Heart left ventricle (tissue), 16 donors: ENCODE data around the gene TCF4. TPM values are rescaled to one million over a fixed set of nuclear protein-coding genes. Genes with fewer than 3 reads are reported as not detected.

Experiments
- ATAC-seq, 4 donors: fragments of 200-7000 bp; cut with Tn5 transposase; one replicate each; pipeline ENCODE4 v1.9.1; 2020 to 2022; ENCODE audit warnings: moderate library complexity in 4 of 4, mild to moderate bottlenecking in 3 of 4, moderate number of reproducible peaks in 1 of 4
- DNase-seq, 5 donors: peaks; one replicate each; pipeline ENCODE4 v3.0.0-alpha.2; 2020
- H3K27ac ChIP-seq, 12 donors: fragments of 200-600 bp; sonication (generic) in 4 of 12; one replicate each; pipeline versions ENCODE4 v1.5.0 to v1.8.0; 2016 to 2022; ENCODE audit warnings: mild to moderate bottlenecking in 2 of 12
- H3K27me3 ChIP-seq, 9 donors: fragments of 200-600 bp; sonication (generic) in 2 of 9; one replicate each; pipeline versions ENCODE4 v1.5.1 to v1.8.0; 2016 to 2022; ENCODE audit warnings: mild to moderate bottlenecking in 3 of 9
- H3K36me3 ChIP-seq, 9 donors: fragments of 200-600 bp; sonication (generic) in 2 of 9; one replicate each; pipeline versions ENCODE4 v1.5.0 to v1.8.0; 2018 to 2022; ENCODE audit warnings: mild to moderate bottlenecking in 2 of 9
- H3K4me1 ChIP-seq, 12 donors: fragments of 200-600 bp; sonication (generic) in 4 of 12; one replicate each; pipeline versions ENCODE4 v1.5.0 to v1.8.0; 2016 to 2022; ENCODE audit warnings: mild to moderate bottlenecking in 3 of 12
- H3K4me3 ChIP-seq, 12 donors: fragments of 200-600 bp; sonication (generic) in 4 of 12; one replicate each; pipeline versions ENCODE4 v1.5.0 to v1.8.0; 2017 to 2022; ENCODE audit warnings: mild to moderate bottlenecking in 9 of 12, moderate library complexity in 4 of 12
- H3K9me3 ChIP-seq, 12 donors: fragments of 200-600 bp; sonication (generic) in 4 of 12; one replicate each; pipeline versions ENCODE4 v1.5.0 to v1.8.0; 2016 to 2022; ENCODE audit warnings: mild to moderate bottlenecking in 1 of 12
- CTCF ChIP-seq, 12 donors: fragments of 200-600 bp; sonication (generic) in 4 of 12; IDR thresholded peaks; one replicate each; pipeline versions ENCODE4 v1.5.0 to v1.8.0; 2018 to 2022; ENCODE audit warnings: antibody characterized with exemption in 12 of 12, mild to moderate bottlenecking in 5 of 12
- POLR2A ChIP-seq, 2 donors: fragments of 450-650 bp; IDR thresholded peaks; one replicate each; pipeline ENCODE4 v1.6.1; 2017; ENCODE audit warnings: antibody characterized with exemption in 2 of 2, mild to moderate bottlenecking in 2 of 2, moderate library complexity in 2 of 2
- whole genome bisulfite sequencing, 4 donors: extraction: QIAGEN DNeasy Blood & Tissue Kit in 2 of 4; methylation state at CpG; one replicate each; pipeline versions ENCODE4 v1.1.5 to v1.1.7; 2013 to 2018; 5-methylcytosine and 5-hydroxymethylcytosine counted together
- intact Hi-C, 10 donors: fragments of 100-400 bp; cut with DNase I; formaldehyde crosslinking; loops; one replicate each; pipeline versions ENCODE4 v1.11.1 to v1.14.2; 2022
- polyA plus RNA-seq, 2 donors: library from polyadenylated mRNA; stranded (reverse); fragments of 200-250 nt; gene quantifications; one replicate each; pipeline ENCODE4 v1.2.3, GENCODE V29; 2013
- total RNA-seq, 9 donors: library from RNA; depleted of rRNA in 2 of 9; stranded (reverse); fragments of >200 nt in 2 of 9; fragmentation: NEBNext Ultra II Directional in 3 of 9; extraction: Animal tissue kit (Norgen Biotek cat#: 25700) in 3 of 9; gene quantifications; one replicate each; pipeline versions ENCODE4 v1.1.0 to v1.2.4, GENCODE V29; 2016 to 2023
- donor health status: ischemic (EF 13 %, LVEDD 7.1; RV severe dilation, severe dysfunction).
- donor health status: healthy with polysubstance abuse.
- donor health status: DM: no; HTN: yes; CAD: no.
- donor health status: DM: no; HTN: no; CAD: no.
- donor health status: ischemic (EF 25% LVEDD 6.9; RV normal size, moderate dysfunction).
- donor health status: ischemic (EF 25% LVEDD 5.7; RV mildly dilated, moderate dysfunction).
- donor health status: healthy.
- donor health status: DM: yes; HTN: yes; CAD: no.
- donor health status: ischemic (EF 35%, LVEDD 5.7; RV mildly dilated, moderate dysfunction).
- donor health status: nonischemic (EF 11% LVEDD 7.7; RV severe dilation, severe dysfunction).
- donor health status: DM: yes; HTN: yes; CAD: no.
- donor health status: PGD.
- donor health status: ischemic (EF 29% LVEDD 5.4; RV normal size, mild dysfunction).
- donor health status: nonischemic (EF 23%, LVEDD 6.1; RV moderate dilation, normal function).

TCF4 gene
- total and polyA plus RNA-seq, 11 donors: 12.8 to 119 (median 71.5) TPM

GRCh38 chr18:55323051-55323994, 264.7 kb downstream of the TCF4 start:
- no peak for ATAC-seq
- peak overlapping the region in 10 of 12 donors; percentile 51 to 79 (median 67) for H3K4me3 ChIP-seq
- TF ChIP-seq POLR2A (IDR thresholded peaks at IDR 0.05): no peak
- TF ChIP-seq CTCF (IDR thresholded peaks at IDR 0.05): no peak
- intact Hi-C loops: loop anchor here in 6 of 10 donors (2.0 to 10.0 kb wide), 10 partner anchors 66 to 1251 kb away; partner anchors contain the start of gene TCF4 (in 2 of the 6)
- peak overlapping the region; percentile 83 to 99 (median 94) for H3K27ac ChIP-seq
- H3K36me3 ChIP-seq: no peaks in the 10 kb centered on the region
- 38 to 52% (median 42%) methylated on average over 10 of the region's 10 CpGs for whole genome bisulfite sequencing, 4 donors
- H3K4me1 ChIP-seq: peaks cover 0 to 48% (median 39%) of the 10 kb centered on the region in 12 donors
- no peaks in the 10 kb centered on the region for H3K9me3 ChIP-seq
- no peaks in the 10 kb centered on the region for H3K27me3 ChIP-seq
- DNase-seq: no peak

GRCh38 chr18:55322178-55322735, 265.7 kb downstream of the TCF4 start:
- H3K4me1 ChIP-seq: peaks cover 0 to 44% (median 31%) of the 10 kb centered on the region in 12 donors
- intact Hi-C loops: loop anchor here in 6 of 10 donors (2.0 to 10.0 kb wide), 10 partner anchors 65 to 1253 kb away; partner anchors contain the start of gene TCF4 (in 2 of the 6)
- WGBS, 4 donors: 0 to 2% (median 1%) methylated on average over 25 to 30 of the region's 30 CpGs

GRCh38 chr18:55321265-55322177, 266.5 kb downstream of the TCF4 start:
- peak; percentile 94 to 96 (median 94) for DNase-seq
- H3K27ac ChIP-seq: peak overlapping the region; percentile 83 to 99 (median 94)
- no peaks in the 10 kb centered on the region for H3K9me3 ChIP-seq
- H3K27me3 ChIP-seq: no peaks in the 10 kb centered on the region
- TF ChIP-seq CTCF (IDR thresholded peaks at IDR 0.05): no peak
- peak in 1 of 2 donors; percentile 52 for TF ChIP-seq POLR2A (IDR thresholded peaks at IDR 0.05)
- peak; percentile 88 to 93 (median 90) for ATAC-seq
- H3K4me1 ChIP-seq: peaks cover 0 to 45% (median 34%) of the 10 kb centered on the region in 12 donors
- 1% methylated on average over 31 of the region's 31 CpGs for WGBS, 4 donors
- intact Hi-C loops: loop anchor here in 6 of 10 donors (2.0 to 10.0 kb wide), 10 partner anchors 64 to 1253 kb away; partner anchors contain the start of gene TCF4 (in 2 of the 6)
- peak overlapping the region; percentile 49 to 79 (median 66) for H3K4me3 ChIP-seq
- H3K36me3 ChIP-seq: no peaks in the 10 kb centered on the region

More at GRCh38 chr18:55322178-55322735, 265.7 kb downstream of the TCF4 start:
- peak; percentile 76 to 90 (median 87) for ATAC-seq
- DNase-seq: peak; percentile 87 to 94 (median 89)
- H3K27ac ChIP-seq: peak overlapping the region; percentile 83 to 99 (median 94)
- TF ChIP-seq POLR2A (IDR thresholded peaks at IDR 0.05): peak in 1 of 2 donors; percentile 75
- peak in 7 of 12 donors; percentile 12 to 48 (median 33) for TF ChIP-seq CTCF (IDR thresholded peaks at IDR 0.05)
- no peaks in the 10 kb centered on the region for H3K36me3 ChIP-seq
- H3K9me3 ChIP-seq: no peaks in the 10 kb centered on the region
- no peaks in the 10 kb centered on the region for H3K27me3 ChIP-seq
- peak overlapping the region; percentile 49 to 79 (median 66) for H3K4me3 ChIP-seq
